Activated CD4-positive, alpha-beta T cell treated with anti-CD3 and anti-CD28 coated beads, Interleukin-10, Interleukin-2, amounts not matched to agents 100 ng/mL and 50 ng/mL, durations not matched to agents 16 hours and 8 hours (primary cell): ENCODE results near the gene TMEM53.

Source experiments
- DNase-seq: peaks from one replicate; pipeline ENCODE4 v3.0.0-alpha.2; 2020

TMEM53 gene

GRCh38 chr1:44624268-44624901 is 49.9 kb downstream of the TMEM53 start:
- no peak for DNase-seq

DNA sequence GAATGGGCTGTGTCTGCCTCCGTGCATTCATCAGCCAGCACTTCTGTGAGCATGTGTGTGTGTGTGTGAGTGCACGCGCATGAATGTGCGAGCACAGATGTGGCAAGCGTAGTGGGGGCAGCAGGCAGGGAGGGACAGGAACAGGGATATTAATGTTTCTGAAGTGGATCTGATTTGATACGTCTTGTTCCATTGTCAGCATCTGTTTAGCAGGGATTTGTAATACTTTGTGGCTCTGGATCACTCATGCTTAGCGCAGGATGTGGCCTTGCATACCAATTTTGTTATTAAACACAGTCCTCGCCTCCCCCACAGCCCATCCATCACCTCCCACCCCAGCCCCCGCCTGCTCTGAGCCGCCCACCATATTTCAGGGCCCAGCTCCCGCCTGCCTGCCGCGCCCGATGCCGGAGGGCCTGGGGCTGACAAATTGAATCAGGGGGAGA is 52.4 kb downstream of the TMEM53 start:
- DNase-seq: no peak

- DNase-seq: no peak
Observed at GRCh38 chr1:44620072-44620471, 54.2 kb downstream of the TMEM53 start.

GRCh38 chr1:44619261-44619900 is 54.9 kb downstream of the TMEM53 start:
- no peak for DNase-seq

GRCh38 chr1:44617703-44618029 is 56.6 kb downstream of the TMEM53 start:
- no peak for DNase-seq

- no peak for DNase-seq
Observed at GRCh38 chr1:44616991-44617702, 57.1 kb downstream of the TMEM53 start.

DNA sequence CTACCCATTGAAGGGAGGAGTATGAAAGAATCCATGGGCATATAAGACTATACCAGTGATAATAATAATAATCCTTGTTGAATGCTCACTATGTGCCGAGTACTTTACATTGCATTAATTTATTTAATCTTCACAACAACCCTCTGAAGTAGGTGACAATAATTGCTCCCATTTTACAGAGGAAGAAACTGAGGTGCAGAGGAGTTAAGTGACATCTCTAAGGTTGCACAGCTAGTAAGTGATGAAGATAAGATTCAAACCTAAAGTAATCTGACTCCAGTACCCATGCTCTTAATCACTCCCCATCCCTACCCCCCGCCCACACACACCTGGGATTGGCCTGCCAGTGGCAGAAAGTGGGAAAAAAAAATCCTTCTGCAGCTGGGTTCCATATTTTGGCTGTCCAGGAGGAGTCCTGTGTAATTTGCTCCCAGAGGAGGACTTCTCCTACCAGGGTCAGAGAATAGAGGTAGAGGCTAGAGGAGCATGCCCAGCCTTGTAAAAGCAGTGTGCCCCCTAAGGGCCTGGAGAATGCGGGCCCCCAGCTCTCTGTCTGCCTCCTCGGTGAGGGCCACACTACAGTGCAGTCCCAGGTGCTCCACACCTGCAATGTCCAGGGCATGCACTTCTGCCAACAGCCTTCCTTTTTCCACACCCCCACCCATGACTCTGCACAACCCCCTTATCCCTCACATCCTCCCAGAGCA is 57.8 kb downstream of the TMEM53 start:
- no peak for DNase-seq

- DNase-seq: no peak
Observed at GRCh38 chr1:44613941-44614340, 60.3 kb downstream of the TMEM53 start.

- no peak for DNase-seq
Observed at GRCh38 chr1:44611866-44612265, 62.4 kb downstream of the TMEM53 start.

- no peak for DNase-seq
Observed at GRCh38 chr1:44611419-44611818, 62.9 kb downstream of the TMEM53 start.

GRCh38 chr1:44610527-44611148 is 63.6 kb downstream of the TMEM53 start:
- no peak for DNase-seq

DNA sequence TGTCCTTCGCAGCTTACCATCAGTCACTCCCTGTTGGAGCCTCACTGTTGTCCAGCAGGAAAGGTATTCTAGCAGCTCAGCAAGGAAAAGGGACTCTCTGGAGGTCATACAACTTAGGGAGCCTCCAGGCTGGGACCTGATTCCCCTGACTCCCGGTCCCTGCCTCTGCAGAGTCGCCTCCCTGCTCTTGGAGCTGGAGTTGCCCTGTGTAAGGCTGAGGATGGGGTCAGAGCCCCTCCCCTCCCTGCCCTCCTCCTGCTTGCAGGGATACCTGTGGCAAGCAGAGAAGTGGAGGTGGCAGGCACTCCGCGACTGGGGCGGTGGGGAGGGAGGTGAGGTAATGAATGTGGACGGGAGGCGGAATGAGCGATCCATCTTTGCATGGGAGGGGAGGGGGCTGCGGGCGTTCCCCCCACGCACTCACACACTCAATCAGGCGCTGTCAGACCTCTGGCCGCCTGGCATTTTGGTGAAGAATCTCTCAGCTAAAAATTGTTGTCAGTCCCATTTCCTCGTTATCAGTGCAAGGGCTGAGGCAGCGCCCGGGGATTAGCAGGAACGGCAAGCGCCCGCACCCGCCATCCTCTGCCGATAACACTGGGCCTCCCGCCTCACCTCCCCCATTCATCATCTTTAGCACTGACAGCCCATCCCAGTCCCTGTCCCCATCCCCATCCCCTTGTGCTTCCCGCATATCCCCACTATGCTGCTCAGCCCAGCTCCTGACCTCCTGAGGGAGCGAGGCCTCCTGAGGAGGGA is 64.3 kb downstream of the TMEM53 start:
- no peak for DNase-seq

DNA sequence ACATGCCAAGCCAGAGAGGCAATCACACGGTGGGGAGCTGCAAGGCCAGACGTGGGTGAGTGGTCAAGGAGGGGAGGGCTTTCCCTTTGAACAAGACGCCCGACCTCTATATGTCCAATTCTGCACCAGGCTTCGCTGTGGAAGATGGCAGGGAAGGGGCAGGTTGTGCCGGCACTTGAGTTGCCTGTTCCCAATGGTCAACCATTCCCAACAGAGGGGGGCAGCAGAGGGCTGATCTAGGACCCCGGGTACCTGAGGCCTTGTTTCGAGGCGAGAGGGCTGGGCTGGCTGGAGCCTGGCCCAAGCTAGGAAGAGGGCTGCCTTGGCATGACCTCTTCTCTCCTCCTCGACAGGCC is 64.9 kb downstream of the TMEM53 start:
- peak; percentile 7 for DNase-seq

DNA sequence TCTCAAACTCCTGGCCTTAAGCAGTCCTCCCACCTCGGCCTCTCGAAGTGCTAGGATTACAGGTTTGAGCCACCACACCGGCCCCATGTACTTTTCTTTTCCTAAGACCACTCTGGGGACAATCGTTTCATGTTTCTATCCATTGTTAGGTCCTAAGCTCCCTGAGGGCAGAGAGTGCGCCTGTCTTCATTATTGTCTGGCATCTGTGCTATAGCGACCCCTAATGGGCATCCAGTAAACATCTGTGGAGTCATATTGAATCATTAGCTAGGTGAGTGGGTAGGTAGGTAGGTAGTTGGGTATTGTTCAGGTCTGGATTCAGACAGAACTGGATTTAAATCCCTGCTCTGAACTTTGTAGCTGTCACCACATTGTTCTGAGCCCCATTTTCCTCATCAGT is 66.1 kb downstream of the TMEM53 start:
- DNase-seq: no peak

DNA sequence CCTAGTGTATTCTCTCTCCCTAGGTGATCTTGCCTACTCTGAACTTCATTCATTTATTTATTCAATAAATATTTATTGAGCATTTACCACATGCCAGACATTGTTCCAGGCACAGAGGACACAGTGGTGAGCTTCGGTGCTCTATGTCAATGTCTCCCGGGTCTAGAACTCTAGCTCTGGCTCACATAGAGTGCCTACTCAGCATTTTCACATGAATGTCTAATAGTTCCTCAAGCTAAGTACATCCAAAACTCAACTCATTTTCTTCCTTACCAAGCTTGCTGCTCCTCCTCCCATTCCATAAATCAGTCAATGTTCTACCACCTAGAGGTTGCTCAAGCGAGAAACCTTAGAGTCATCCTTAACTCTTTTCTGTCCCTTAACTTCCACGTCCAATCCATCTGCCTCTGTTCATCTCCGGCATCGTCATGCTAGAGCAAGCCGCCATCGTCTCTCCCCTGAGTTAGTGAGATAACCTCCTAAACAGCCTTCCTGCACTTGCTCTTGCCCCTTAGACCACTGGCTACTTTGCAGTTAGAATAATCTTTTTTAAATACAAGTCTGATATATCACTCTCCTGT is 67.5 kb downstream of the TMEM53 start:
- DNase-seq: no peak

DNA sequence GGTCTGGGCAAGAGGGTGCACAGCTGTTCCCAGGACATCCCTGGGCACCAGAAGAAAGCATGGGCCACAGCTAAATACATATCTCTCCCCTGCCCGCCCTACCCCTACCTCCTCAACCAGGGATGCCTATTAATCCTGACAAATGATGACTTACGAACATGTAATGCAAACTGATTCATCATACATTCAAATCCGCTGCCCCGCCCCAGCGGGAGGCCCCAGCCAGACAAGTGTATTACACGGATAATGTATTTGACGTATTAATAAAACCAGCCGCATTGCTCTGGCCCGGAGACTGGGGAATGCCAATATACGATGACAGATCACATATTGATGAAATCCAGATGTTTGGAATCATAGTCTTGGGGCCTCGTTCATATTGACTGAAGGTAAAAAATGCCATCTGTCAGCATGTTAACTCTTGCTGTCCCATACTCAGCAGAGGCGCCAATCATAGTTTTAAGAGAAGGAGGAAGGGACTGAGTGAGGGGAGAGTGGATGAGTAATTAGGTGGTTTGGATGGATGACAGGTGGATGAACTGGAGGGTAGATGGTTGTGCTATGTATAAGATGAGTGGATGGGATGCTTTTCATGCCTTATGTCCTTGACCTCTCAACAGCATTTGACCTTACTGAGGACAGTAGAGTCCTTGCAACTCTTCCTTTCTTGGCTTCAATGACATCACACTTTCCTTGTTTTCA is 68.2 kb downstream of the TMEM53 start:
- no peak for DNase-seq

DNA sequence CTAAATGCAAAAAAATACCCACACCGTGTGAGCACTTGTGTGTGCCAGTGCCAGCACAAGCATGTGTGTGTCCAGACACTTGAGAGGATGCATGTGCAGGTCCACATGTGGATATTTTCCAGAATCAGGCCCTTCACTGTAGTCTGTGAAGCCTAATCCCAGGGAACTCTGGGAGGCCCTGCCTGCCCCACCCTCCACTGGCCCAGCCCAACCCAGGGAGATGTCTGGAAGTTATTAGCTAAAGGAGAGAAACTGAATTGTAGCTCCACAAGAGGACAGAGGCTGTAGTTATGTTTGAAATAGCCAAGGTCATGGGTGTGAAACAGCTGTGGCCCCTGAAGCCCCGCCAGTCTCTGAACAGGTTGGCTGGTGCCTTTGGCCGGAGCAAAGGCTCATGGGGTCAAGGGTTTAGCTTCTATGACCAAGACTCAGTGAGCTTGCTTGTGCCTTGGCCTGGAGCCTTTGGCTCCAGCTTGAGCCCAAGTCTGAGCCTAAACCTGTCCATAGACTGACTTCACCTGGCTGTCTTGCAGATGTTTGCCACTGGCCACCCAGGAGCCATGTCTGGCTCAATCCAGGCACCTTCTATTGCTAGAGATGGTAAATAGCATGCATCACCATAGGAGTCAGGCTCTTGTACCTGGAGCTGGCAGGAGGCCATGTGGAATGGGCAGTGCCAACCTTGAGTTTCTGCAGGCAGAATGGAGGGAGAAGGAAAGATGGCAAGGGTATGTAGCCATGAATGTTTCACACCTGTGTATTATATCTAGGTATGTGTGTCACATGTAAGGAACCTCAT is 69.9 kb downstream of the TMEM53 start:
- no peak for DNase-seq

GRCh38 chr1:44603718-44604117 is 70.6 kb downstream of the TMEM53 start:
- no peak for DNase-seq
